GM21515 (cell line): ENCODE measurements around the gene SCAPER.
"Not testable (repeated sequence)": the region's sequence is repeated elsewhere in the genome, so short reads cannot be mapped to it uniquely, and the experiment has no call there.

Source experiments
- ATAC-seq: cut with Tn5 transposase; IDR thresholded peaks from one replicate; pipeline ENCODE4 v1.9.1; 2021; ENCODE audit not compliant: unreplicated experiment

The SCAPER gene

GRCh38 chr15:76503804-76504203 is 401.3 kb downstream of the SCAPER start:
- no peak for ATAC-seq

- no peak for ATAC-seq
Observed at GRCh38 chr15:76503121-76503520, 402.0 kb downstream of the SCAPER start.

- ATAC-seq, result no peak
Observed at GRCh38 chr15:76502678-76503077, 402.5 kb downstream of the SCAPER start.

GRCh38 chr15:76502185-76502584 is 403.0 kb downstream of the SCAPER start:
- ATAC-seq, result not testable (repeated sequence)

DNA sequence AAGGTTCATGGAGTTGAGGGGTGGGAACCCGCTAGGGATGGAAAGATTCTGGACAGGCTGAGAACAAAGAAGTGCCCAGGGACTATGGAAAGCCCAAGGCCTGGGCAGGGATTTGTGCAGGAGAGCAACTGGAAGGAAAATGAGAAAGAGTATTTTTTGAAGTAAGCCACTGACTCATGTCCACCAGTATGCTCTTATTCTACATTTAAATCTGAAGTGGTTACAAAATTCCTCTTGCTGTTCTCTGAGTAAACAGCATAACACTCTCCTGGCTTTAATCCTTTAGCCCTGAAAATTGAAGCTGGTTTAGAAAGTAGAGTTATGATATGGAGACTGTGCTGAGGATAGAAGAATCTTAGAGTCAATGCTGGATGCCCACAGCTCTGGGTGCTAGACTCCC is 403.4 kb downstream of the SCAPER start:
- ATAC-seq, result no peak

DNA sequence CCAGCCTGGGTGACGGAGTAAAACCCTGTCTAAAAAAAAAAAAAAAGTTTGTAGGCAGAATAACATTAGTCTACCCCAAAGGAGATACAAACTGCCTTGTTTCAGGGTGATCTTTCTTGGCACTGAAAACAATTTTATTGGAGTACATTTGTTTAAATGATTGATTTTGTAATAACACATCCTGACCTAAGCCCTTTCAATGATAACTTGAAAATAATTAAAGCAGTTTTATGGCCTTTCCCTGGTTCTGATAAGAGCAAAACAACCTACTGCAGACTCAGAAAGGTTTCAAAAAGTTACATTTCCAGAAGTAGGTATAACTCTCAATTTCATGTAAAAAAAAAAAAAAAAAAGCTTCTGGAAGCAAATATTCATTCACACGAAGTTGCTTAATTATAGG is 404.1 kb downstream of the SCAPER start:
- ATAC-seq, result no peak

GRCh38 chr15:76495487-76495886 is 409.7 kb downstream of the SCAPER start:
- no peak for ATAC-seq

GRCh38 chr15:76492538-76492937 is 412.6 kb downstream of the SCAPER start:
- ATAC-seq, result no peak

DNA sequence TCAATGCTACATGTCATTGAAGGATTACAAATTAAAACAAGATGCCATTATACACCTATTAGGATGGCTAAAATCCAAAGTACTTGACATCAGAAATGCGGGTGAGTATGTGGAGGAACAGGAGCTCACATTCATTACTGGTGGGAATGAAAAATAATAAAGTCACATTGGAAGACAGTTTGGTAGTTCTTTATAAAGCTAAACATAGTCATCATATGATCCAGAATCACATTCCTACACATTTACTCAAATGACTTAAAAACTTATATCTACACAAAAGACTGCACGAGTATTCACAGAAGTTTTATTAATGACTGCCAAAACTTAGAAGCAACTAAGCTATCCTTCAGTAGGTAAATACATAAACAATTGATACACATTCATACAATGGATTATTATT is 421.4 kb downstream of the SCAPER start:
- no peak for ATAC-seq

GRCh38 chr15:76483018-76483417 is 422.1 kb downstream of the SCAPER start:
- ATAC-seq, result no peak

- ATAC-seq, result no peak
Observed at GRCh38 chr15:76480267-76480666, 424.9 kb downstream of the SCAPER start.

GRCh38 chr15:76470691-76471090 is 434.4 kb downstream of the SCAPER start:
- no peak for ATAC-seq

DNA sequence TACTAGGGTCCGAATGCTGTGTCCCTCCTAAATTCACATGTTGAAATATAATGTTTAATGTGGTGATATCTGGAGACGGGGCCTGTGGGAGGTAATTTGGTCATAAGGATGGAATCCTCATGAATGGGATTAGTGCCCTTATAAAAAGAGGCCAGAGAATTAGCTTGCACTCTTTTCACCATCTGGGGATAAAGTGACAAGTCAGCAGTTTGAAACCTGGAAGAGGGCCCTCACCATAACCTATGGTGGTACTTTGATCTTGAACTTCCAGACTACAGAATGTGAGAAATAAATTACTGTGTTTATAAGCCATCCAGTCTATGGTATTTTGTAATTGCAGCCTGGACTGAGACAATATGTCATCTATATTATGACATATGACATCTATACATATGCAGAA is 436.4 kb downstream of the SCAPER start:
- no peak for ATAC-seq

- ATAC-seq, result no peak
Observed at GRCh38 chr15:76467136-76467535, 438.0 kb downstream of the SCAPER start.

GRCh38 chr15:76465728-76466127 is 439.4 kb downstream of the SCAPER start:
- ATAC-seq, result no peak

GRCh38 chr15:76464247-76464646 is 440.9 kb downstream of the SCAPER start:
- ATAC-seq, result no peak

GRCh38 chr15:76460871-76461270 is 444.3 kb downstream of the SCAPER start:
- no peak for ATAC-seq

DNA sequence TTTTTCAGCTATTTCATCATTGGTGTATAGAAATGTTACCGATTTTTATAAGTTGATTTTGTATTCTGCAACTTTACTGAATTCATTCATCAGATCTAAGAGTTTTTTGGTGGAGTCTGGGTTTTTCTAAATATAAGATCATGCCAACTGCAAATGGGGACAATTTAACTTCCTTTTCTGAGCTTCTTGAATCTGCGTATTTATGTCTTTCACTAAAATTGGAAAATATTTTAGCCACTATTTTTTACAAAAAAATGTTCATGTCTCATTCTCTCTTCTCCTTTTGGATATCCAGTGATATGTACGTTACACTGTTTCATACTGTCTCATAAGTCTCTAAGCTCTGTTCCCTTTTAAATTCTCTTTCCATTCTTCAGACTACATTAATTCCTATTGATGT is 444.8 kb downstream of the SCAPER start:
- ATAC-seq, result no peak

- ATAC-seq, result no peak
Observed at GRCh38 chr15:76451540-76451939, 453.6 kb downstream of the SCAPER start.

DNA sequence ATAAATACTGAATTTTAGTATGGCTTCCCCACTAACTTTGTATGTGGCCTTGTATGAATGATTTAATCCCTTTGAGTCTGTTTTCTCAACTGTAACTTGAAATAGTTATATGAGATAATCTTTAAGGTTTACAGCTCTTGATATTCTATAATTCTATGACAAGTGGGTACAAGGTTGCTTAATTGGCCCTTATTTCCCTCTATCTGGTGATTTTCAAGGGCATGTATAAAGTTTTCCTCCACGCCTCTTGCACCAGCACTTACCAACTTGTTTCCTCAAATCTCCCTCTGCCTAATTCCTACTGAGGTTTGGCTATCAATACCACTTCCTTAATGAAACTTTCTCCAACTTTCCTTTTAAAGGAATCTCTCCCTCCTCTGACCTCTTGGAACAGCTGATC is 455.7 kb downstream of the SCAPER start:
- ATAC-seq, result no peak

DNA sequence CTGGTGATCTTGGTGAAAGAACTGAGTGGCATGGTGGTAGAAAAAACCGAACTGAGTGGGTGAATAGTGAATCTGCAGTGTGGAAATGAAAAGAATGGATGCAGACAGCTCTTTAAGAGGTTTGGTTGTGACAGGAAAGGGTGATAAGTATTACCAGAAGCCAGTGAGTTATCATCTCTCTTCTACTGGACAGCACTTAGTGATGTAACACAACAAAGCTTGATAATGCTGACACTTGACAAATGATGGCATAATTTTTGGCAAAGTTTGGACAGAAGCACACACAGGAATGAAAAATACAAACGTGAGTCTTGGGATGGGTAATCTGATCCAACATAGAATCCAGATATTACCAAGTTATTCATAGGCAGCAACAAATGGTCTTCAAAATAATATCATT is 456.4 kb downstream of the SCAPER start:
- ATAC-seq, result no peak

GRCh38 chr15:76447728-76448441 is 457.3 kb downstream of the SCAPER start:
- ATAC-seq, result no peak

DNA sequence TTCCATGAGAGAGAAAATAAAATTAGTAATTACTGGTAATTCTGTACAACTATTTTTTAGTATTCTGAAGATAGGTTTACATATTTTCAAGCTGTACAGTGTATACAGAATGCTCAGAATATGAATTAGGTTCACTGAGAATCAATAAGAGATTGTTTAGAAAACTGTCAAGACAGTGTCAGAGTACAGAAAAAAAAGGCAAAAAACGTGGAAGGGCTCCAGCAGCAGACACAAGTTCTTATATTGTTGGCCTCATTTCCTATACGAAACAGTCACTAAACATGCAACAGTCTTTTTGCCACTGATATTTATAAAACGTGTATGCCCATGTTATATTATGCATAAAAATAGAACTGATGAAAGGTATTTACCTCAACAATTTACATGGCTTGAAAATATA is 464.7 kb downstream of the SCAPER start:
- ATAC-seq, result no peak
